Naive B cell (primary cell): ENCODE measurements around the gene TP53I11. TPM values are rescaled to one million over a fixed set of nuclear protein-coding genes. Genes with fewer than 3 reads are reported as not detected.
A peak's percentile ranks its signal among the peaks of the same experiment; 100 is the strongest.

Experiments
- ATAC-seq, 2 donors: fragments of 150-1000 bp; cut with Tn5 transposase; 2 replicates each; pipeline ENCODE4 v1.10.0; 2021; ENCODE audit warnings: low read depth in 2 of 2, mild to moderate bottlenecking in 2 of 2, moderate library complexity in 2 of 2
- DNase-seq: peaks from one replicate; pipeline ENCODE4 v3.0.0; 2022
- H3K27ac Mint-ChIP-seq, 6 donors: one replicate each; pipeline ENCODE4 v1.8.0; 2020 to 2022; ENCODE audit warnings: mild to moderate bottlenecking in 6 of 6, mixed read lengths in 6 of 6, moderate library complexity in 5 of 6, inconsistent platforms in 2 of 6
- H3K27me3 Mint-ChIP-seq, 3 donors: one replicate each; pipeline ENCODE4 v1.8.0; 2021 to 2022; ENCODE audit warnings: mixed read lengths in 3 of 3, mild to moderate bottlenecking in 1 of 3
- H3K36me3 Mint-ChIP-seq, 2 donors: one replicate each; pipeline ENCODE4 v1.8.0; 2020 to 2022; ENCODE audit warnings: mixed read lengths in 2 of 2, inconsistent platforms in 1 of 2, mild to moderate bottlenecking in 1 of 2
- H3K4me1 Mint-ChIP-seq, 3 donors: one replicate each; pipeline ENCODE4 v1.8.0; 2020 to 2022; ENCODE audit warnings: mixed read lengths in 3 of 3, inconsistent platforms in 1 of 3, mild to moderate bottlenecking in 1 of 3, moderate library complexity in 1 of 3
- H3K4me3 Mint-ChIP-seq, 8 donors: one replicate each; pipeline ENCODE4 v1.8.0; 2020 to 2022; ENCODE audit warnings: mild to moderate bottlenecking in 8 of 8, mixed read lengths in 8 of 8, moderate library complexity in 8 of 8, inconsistent platforms in 2 of 8
- H3K9me3 Mint-ChIP-seq, 7 donors: one replicate each; pipeline ENCODE4 v1.8.0; 2020 to 2022; ENCODE audit warnings: mixed read lengths in 7 of 7, mild to moderate bottlenecking in 5 of 7, inconsistent platforms in 2 of 7, moderate library complexity in 1 of 7
- polyA plus RNA-seq, 6 donors: library from polyadenylated mRNA; unstranded; fragments of 300-500 nt; fragmentation: Illumina TruSeq; gene quantifications; one replicate each; pipeline ENCODE4 v1.2.3, GENCODE V29; 2021; ENCODE audit warnings: low read depth in 6 of 6

The TP53I11 gene
- polyA plus RNA-seq, 6 donors from 2014 or later = 29.7 to 68.5 (median 39.4) TPM

GRCh38 chr11:44960200-44960845 is 9.6 kb upstream of the TP53I11 start:
- H3K4me1 Mint-ChIP-seq = peaks cover 0 to 15% (median 11%) of the 10 kb centered on the region in 3 donors

GRCh38 chr11:44959064-44959463 is 8.4 kb upstream of the TP53I11 start:
- Mint-ChIP-seq H3K4me1 (peaks cover 10 to 23% (median 18%) of the 10 kb centered on the region in 3 donors), H3K9me3 (no peaks in the 10 kb centered on the region), H3K27me3 (no peaks in the 10 kb centered on the region), H3K36me3 (no peaks in the 10 kb centered on the region), H3K4me3 (no peak overlapping the region), H3K27ac (peak overlapping the region in 3 of 6 donors; percentile 36 to 66 (median 36))
- ATAC-seq = no peak
- no peak for DNase-seq

More at GRCh38 chr11:44960200-44960845, 9.6 kb upstream of the TP53I11 start:
- no peak for ATAC-seq
- Mint-ChIP-seq H3K27ac (no peak overlapping the region), H3K4me3 (peak overlapping the region in 1 of 8 donors; percentile 22), H3K9me3 (no peaks in the 10 kb centered on the region), H3K36me3 (no peaks in the 10 kb centered on the region), H3K27me3 (no peaks in the 10 kb centered on the region)
- DNase-seq = no peak

GRCh38 chr11:44957776-44958564 is 7.3 kb upstream of the TP53I11 start:
- Mint-ChIP-seq H3K4me3 (peak overlapping the region in 1 of 8 donors; percentile 63), H3K9me3 (no peaks in the 10 kb centered on the region), H3K27ac (peak overlapping the region in 2 of 6 donors; percentile 34 to 47), H3K4me1 (peaks cover 10 to 22% (median 13%) of the 10 kb centered on the region in 3 donors), H3K36me3 (no peaks in the 10 kb centered on the region), H3K27me3 (no peaks in the 10 kb centered on the region)
- DNase-seq (no peak), ATAC-seq (no peak)

- Mint-ChIP-seq H3K27me3 (no peaks in the 10 kb centered on the region), H3K4me3 (no peak overlapping the region), H3K4me1 (peaks cover 13 to 30% (median 16%) of the 10 kb centered on the region in 3 donors), H3K36me3 (no peaks in the 10 kb centered on the region), H3K9me3 (no peaks in the 10 kb centered on the region), H3K27ac (no peak overlapping the region)
- DNase-seq (no peak), ATAC-seq (no peak)
Measured at GRCh38 chr11:44957040-44957515, 6.4 kb upstream of the TP53I11 start.

- ATAC-seq = no peak
- H3K27ac Mint-ChIP-seq = peak overlapping the region in 1 of 6 donors; percentile 50
Measured at GRCh38 chr11:44955015-44955738, 4.5 kb upstream of the TP53I11 start.

GRCh38 chr11:44954051-44954906 is 3.6 kb upstream of the TP53I11 start:
- H3K27ac Mint-ChIP-seq = peak overlapping the region in 3 of 6 donors; percentile 33 to 80 (median 50)
- no peak for ATAC-seq
- peak overlapping the region in 1 of 8 donors; percentile 86 for H3K4me3 Mint-ChIP-seq
- H3K36me3 Mint-ChIP-seq = no peaks in the 10 kb centered on the region
- H3K4me1 Mint-ChIP-seq = peaks cover 19 to 41% (median 26%) of the 10 kb centered on the region in 3 donors
- no peaks in the 10 kb centered on the region for H3K27me3 Mint-ChIP-seq
- DNase-seq = no peak
- H3K9me3 Mint-ChIP-seq = no peaks in the 10 kb centered on the region

More at GRCh38 chr11:44955015-44955738, 4.5 kb upstream of the TP53I11 start:
- Mint-ChIP-seq H3K36me3 (no peaks in the 10 kb centered on the region), H3K27me3 (no peaks in the 10 kb centered on the region), H3K4me1 (peaks cover 19 to 40% (median 26%) of the 10 kb centered on the region in 3 donors), H3K4me3 (peak overlapping the region in 1 of 8 donors; percentile 40), H3K9me3 (no peaks in the 10 kb centered on the region)
- no peak for DNase-seq

- ATAC-seq (no peak), DNase-seq (no peak)
- Mint-ChIP-seq H3K9me3 (no peaks in the 10 kb centered on the region), H3K4me3 (peak overlapping the region in 4 of 8 donors; percentile 37 to 86 (median 65)), H3K4me1 (peaks cover 33 to 51% (median 42%) of the 10 kb centered on the region in 3 donors), H3K27ac (peak overlapping the region in 3 of 6 donors; percentile 9 to 50 (median 33)), H3K27me3 (no peaks in the 10 kb centered on the region), H3K36me3 (no peaks in the 10 kb centered on the region)
Measured at GRCh38 chr11:44952500-44953260, 2.0 kb upstream of the TP53I11 start.

GRCh38 chr11:44952082-44952481 is 1.4 kb upstream of the TP53I11 start:
- ATAC-seq (no peak), DNase-seq (no peak)
- Mint-ChIP-seq H3K36me3 (no peaks in the 10 kb centered on the region), H3K4me3 (peak overlapping the region in 4 of 8 donors; percentile 63 to 88 (median 82)), H3K27me3 (no peaks in the 10 kb centered on the region), H3K9me3 (no peaks in the 10 kb centered on the region), H3K4me1 (peaks cover 34 to 57% (median 48%) of the 10 kb centered on the region in 3 donors), H3K27ac (peak overlapping the region in 2 of 6 donors; percentile 9 to 29)

- H3K36me3 Mint-ChIP-seq = no peaks in the 10 kb centered on the region
- H3K4me1 Mint-ChIP-seq = peaks cover 44 to 72% (median 66%) of the 10 kb centered on the region in 3 donors
- peak overlapping the region in 4 of 6 donors; percentile 80 to 94 (median 86) for H3K27ac Mint-ChIP-seq
- ATAC-seq = peak; percentile 24 to 27
- DNase-seq = peak; percentile 45
- no peaks in the 10 kb centered on the region for H3K27me3 Mint-ChIP-seq
- H3K9me3 Mint-ChIP-seq = no peaks in the 10 kb centered on the region
- H3K4me3 Mint-ChIP-seq = peak overlapping the region; percentile 88 to 96 (median 94)
Measured at GRCh38 chr11:44950031-44950624, 555 bp downstream of the TP53I11 start.

- H3K36me3 Mint-ChIP-seq = no peaks in the 10 kb centered on the region
- peak; percentile 53 for DNase-seq
- H3K4me1 Mint-ChIP-seq = peaks cover 47 to 72% (median 66%) of the 10 kb centered on the region in 3 donors
- peak overlapping the region; percentile 49 to 94 (median 85) for H3K27ac Mint-ChIP-seq
- H3K4me3 Mint-ChIP-seq = peak overlapping the region; percentile 88 to 96 (median 94)
- H3K9me3 Mint-ChIP-seq = no peaks in the 10 kb centered on the region
- peak; percentile 41 to 47 for ATAC-seq
- no peaks in the 10 kb centered on the region for H3K27me3 Mint-ChIP-seq
Measured at GRCh38 chr11:44949160-44950030, 1.3 kb downstream of the TP53I11 start.

- peak overlapping the region; percentile 20 to 92 (median 74) for H3K4me3 Mint-ChIP-seq
- no peaks in the 10 kb centered on the region for H3K36me3 Mint-ChIP-seq
- H3K27ac Mint-ChIP-seq = peak overlapping the region in 5 of 6 donors; percentile 47 to 85 (median 80)
- no peaks in the 10 kb centered on the region for H3K27me3 Mint-ChIP-seq
- peaks cover 56 to 79% (median 76%) of the 10 kb centered on the region in 3 donors for H3K4me1 Mint-ChIP-seq
- DNase-seq (no peak), ATAC-seq (no peak)
- H3K9me3 Mint-ChIP-seq = no peaks in the 10 kb centered on the region
Measured at GRCh38 chr11:44948155-44948554, 2.5 kb downstream of the TP53I11 start.
